Kidney capillary endothelial cell (primary cell): ENCODE data around the gene PTPRN2.
"Not testable (repeated sequence)": the region's sequence is repeated elsewhere in the genome, so short reads cannot be mapped to it uniquely, and the experiment has no call there.

Experiments
- DNase-seq: peaks from one replicate; pipeline ENCODE4 v3.0.0-alpha.2; 2018; ENCODE audit warnings: low spot score

Gene PTPRN2

DNA sequence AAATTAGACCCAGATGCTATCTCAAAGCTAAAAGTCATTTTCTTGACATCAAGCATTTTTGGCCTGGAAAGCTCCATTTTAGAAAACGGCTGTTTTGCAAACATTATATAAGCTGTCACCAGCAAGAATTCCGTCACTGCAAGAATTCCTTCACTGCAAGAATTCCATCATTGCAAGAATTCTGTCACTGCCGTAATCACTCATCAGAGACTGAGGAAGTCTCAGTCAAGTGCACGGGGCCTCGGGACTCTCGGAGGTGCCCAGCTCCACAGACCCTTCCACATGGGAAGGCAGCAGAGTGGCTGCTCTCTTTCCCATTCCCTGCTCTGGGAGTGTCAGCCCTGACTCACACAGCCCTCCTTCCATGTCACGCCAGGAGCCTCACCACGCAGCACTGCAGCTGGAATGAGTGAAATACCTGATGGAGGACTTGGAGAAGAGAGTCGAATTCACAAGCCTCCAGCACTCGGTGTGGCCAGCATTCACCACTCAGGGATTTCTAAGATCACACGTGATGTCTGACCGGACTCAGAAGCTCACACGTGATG lies 168.3 kb downstream of the PTPRN2 start:
- no peak for DNase-seq

DNA sequence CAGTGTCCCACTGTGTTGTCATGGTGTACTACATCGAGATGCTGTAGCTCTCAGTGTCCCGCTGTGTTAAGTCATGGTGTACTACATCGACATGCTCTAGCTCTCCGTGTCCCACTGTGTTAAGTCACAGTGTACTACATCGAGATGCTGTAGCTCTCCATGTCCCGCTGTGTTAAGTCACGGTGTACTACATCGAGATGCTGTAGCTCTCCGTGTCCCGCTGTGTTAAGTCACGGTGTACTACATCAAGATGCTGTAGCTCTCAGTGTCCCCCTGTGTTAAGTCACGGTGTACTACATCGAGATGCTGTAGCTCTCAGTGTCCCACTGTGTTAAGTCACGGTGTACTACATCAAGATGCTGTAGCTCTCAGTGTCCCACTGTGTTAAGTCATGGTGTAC lies 169.2 kb downstream of the PTPRN2 start:
- not testable (repeated sequence) for DNase-seq

DNA sequence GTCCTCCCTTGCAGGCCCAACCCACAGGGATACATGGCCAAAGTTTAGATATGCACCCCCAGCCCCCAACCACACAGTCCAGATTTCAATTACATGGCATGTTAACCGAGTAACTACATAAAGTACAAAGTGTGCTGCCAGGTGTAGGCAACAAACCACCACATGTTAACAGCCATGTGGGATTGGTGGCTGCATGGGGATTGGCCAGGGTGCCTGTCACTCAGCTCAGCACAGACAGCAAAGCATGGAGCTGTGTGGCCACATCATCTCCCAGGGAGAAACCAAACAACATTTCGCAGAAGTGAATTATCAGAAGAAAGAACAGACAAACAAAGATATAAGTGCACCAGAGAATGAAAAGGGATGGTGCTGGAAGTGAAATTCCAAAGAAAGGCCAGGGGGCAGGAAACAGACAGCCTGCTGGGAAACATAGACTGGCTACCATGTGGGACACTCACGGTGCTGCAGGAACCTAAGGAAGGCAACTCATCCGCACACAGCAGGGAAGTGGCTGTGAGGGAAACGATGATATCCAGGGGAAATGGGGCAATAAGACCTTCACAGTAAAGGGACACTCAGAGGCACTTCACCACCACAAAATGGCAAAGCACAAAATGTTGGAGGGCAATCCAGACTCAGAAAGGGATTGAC lies 171.2 kb downstream of the PTPRN2 start:
- DNase-seq, result no peak

DNA sequence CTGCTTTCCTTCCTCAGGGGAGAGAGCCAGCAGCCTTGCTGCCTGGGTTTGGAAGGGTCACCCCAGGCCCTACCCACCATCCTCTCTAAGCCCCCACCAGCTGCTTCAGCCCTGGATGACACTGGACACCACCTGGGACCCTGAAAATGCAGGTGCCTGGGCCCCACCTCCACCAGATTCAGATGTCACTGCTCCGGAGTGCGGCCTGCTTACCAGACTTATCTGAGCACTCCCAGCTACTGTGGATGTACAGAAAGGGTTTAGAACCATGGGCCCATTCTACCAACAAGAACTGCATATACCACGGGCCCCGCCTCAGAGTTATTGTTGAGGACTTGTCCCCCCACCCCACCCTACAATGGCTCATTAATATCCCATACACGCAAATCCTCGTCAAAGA lies 172.3 kb downstream of the PTPRN2 start:
- no peak for DNase-seq

DNA sequence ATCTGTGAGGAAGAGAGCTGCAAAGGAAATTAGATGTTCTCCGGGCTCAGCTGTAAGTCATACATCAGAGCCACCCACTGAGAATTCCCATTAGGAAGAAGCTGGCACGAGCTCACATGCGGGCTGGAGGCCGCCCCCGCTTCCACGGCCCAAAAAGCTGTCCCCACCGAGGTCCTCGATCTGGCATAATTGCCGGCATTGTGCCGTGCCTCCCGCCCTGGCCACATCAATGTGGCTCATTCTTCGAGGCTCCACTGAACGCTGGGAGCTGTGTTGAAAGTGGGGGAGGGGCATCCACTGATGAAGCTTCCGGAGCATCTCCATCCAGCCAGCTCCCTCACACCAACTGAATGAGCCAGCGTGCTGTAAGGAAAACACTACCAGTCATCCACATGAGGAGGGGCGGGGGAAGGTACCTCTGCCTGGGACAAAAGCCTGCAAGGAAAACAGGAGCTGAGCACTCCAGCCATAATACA lies 173.1 kb downstream of the PTPRN2 start:
- DNase-seq, result no peak

DNA sequence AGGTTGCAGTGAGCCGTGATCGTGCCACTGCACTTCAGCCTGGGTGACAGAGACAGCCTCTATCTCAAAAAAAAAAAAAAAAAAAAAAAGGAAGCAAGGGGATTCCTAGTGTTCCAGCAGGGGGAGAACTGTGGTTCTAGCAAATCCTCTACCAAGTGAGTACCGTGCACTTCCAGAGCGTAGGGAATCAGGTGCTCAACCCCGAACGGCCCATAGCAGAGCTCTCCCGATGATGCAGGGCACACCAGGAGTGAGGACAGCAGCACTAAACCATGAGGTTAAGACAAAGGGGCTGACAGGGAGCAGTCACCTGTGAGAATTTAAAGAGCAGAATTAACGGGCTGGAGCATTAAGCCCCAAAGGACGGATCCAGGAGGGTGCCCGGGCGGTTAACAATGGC lies 173.6 kb downstream of the PTPRN2 start:
- no peak for DNase-seq

DNA sequence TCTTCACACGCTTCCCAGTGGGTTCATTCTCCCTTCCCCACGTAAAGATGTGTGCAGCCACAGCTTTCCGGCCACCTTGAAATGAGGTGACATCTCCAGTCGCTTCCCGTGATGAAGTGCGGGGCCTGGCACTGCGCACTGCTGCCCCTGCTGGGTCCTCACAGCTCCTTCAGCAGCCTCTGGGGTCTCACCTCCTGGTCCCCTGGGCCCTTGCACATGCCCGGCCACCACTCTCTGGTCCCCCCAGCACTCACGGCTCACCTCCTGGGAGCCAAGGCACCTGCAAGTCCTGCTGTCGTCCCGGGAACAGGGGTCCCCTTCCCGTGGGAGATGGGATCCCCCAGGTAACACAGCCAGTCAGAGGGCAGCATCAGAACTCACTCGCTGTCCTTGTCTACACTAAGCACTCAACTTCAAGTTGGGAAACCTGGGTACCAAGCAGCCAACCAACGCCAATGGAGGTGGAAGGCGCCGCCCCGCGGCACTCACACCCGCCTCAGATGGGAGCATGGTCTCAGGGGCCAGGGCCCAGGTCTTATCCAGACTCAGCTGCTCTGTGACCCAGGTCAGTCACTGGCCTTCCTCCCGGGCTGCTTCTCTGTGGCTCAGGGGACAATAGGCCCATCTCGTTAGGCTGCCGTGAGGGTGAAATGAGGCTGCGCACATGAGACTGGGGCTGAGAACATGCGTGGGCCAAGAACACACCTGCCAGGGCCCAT lies 176.2 kb downstream of the PTPRN2 start:
- no peak for DNase-seq

DNA sequence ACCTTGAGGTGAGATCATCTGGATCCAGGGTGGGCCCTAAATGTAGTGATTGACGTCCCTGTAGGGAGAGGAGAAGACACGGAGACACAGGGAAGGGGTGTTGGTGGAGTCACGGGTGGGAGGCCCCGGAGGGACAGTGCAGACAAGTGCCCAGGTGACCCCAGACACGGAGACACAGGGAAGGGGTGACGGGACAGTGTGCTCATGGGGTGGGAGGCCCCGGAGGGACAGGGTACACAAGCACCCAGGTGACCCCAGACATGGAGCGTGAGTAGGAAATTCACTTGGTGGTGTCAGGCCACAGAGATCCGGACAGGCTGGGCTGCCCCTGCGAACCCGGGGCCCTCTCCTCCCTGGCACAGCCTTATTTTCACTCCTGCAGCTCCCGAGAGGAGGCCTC lies 176.9 kb downstream of the PTPRN2 start:
- DNase-seq, result no peak

DNA sequence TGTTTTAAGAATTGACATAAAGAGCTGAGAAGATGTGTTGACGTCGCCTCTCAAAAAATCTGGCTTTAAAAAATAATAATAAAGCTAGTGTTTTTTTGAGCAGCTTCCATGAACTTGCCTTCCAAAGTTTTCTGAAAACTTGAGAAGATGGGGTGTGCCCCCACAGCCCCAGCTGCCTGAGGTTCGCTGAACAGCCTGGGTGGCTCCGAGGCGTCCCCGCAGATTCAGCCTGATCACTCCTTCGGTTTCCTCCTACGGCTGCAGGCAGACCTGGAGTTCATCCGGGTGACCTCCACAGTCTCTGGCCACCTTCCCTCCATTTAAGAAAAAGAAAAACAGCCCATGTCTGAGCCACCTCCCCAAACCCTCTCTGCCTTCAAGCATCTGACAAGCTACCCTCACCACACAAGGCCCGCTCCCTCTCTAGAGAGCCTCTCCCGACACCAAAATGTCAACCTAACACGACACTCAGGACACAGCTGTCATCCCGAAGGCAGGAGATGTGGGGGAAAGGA lies 177.8 kb downstream of the PTPRN2 start:
- DNase-seq, result no peak

DNA sequence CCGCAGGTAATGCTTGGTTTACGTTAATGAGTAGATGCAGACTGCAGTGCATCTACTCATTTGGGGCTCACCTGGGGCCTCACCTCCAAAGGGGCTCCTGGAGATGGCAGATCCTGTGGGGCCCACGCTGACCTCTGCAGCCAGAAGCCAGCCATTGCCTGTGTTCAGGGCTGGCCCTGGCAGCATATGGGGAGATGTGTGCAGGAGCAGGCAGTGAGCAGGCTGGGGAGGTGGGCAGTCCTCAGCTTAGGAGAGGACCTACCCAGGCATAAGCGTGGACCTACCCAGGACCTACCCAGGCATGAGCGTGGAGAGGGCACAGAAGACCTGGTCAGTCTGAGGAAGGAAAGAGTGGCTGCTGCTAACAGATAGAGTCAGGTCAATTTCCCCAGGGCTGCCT lies 178.5 kb downstream of the PTPRN2 start:
- DNase-seq, result no peak

DNA sequence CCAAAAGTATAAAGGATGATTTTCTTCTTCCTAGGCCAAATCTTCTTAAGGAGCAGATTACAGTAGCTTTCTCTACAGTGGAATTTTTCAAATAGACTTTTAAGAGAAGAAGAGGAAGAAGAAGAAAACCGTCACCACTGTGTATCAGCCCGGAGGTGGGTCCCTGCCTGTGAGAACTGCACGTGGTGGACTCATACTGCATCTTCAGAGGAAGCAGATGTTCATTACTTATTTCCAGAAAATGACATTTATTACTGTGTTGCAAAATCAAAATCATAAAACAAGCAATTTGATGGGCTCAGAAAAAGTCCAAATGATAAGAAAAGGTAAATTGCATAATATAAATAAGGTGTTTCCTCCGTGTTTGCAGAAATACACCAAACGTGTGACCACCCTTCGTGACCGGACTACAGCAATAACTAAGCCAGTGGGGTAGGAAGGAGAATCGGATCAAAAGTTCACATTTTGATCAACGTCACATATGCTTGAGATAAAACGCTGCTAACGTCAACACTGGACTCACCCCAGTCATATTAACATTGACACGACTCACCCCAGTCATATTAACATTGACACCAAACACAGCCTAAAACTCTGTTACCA lies 179.2 kb downstream of the PTPRN2 start:
- DNase-seq, result no peak

DNA sequence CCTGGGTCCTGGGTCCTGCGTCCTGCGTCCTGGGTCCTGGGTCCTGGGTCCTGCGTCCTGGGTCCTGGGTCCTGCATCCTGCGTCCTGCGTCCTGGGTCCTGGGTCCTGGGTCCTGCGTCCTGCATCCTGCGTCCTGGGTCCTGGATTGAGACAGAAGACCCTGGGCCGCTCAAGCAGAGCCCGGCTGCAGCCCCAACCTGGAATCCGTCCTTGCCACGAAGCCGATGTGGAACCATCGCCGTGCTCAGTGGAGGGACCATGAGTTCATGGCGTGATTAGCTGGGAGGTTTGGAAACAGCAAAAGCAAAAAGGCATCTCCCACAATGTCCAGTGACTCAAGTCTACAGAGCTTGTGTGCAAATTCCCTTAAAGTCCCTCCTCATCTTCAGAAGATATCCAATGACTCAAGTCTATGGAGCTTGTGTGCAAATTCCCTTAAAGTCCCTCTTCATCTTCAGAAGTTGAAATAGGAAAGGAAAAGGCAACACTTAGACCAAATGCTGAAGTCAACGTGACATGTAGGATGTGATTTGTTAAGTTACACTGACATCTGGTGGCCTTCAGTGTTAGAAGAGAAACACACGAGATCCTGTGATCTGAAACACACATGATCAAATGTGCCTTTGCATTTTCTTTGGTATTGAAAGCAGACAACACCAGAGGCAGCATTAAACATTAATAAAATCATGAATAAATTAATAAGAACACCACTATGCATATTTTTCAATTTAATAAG lies 179.9 kb downstream of the PTPRN2 start:
- no peak for DNase-seq

DNA sequence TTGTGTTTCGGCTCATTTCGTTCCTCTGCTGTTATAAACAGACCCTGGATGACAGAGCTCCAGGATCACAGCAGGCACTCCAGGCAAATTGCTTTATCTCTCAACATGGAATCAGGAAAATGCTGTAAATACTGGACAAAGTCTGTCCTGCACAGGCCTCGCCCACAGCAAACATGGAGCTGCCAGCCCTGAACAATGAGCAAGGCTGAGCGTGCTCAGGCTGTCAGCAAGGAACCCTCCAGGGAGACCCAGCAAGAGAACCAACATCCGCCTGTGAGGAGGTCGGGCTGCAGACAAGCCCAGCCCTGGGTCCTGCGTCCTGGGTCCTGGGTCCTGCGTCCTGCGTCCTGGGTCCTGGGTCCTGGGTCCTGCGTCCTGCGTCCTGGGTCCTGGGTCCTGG lies 180.8 kb downstream of the PTPRN2 start:
- DNase-seq, result no peak

DNA sequence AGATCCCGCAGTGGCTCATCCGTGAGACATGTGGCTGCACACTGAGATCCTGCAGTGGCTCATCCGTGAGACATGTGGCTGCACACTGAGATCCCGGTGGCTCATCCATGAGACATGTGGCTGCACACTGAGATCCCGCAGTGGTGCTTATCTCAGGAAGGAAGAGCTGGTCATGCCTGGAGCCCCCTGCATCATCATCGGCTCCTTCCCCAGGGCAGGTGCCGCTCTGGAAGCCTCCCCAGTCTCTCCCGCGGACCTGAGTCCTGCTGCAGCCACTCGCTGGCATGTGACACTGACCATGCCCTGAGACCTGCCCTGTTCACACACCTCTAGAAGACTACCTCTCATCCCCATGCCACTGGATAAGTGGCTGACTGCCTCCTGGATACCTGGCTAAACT lies 181.3 kb downstream of the PTPRN2 start:
- DNase-seq, result no peak

DNA sequence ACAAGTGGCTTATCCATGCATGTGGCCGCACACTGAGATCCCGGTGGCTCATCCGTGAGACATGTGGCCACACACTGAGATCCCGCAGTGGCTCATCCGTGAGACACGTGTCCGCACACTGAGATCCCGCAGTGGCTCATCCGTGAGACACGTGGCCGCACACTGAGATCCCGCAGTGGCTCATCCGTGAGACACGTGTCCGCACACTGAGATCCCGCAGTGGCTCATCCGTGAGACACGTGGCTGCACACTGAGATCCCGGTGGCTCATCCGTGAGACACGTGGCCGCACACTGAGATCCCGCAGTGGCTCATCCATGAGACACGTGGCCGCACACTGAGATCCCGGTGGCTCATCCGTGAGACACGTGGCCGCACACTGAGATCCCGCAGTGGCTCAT lies 181.9 kb downstream of the PTPRN2 start:
- not testable (repeated sequence) for DNase-seq

DNA sequence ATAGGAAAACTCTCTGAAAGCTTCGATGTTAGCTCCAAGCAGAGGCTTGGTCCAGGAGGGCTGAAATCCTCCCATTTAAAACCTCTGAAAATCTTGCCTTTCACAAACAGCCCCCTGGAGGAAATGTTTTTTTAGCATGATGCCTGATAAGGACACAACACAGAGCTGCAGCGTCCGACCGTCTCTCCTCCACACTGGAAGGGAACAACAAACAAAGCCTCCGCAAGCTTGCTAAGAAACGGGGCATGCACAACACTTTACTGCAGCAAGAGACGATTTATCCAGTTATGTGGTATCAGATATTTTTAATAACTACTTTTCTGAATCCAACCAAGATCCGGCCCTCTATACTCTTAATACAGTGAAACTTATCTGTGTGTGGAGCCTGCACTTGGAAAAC lies 182.3 kb downstream of the PTPRN2 start:
- DNase-seq, result no peak

DNA sequence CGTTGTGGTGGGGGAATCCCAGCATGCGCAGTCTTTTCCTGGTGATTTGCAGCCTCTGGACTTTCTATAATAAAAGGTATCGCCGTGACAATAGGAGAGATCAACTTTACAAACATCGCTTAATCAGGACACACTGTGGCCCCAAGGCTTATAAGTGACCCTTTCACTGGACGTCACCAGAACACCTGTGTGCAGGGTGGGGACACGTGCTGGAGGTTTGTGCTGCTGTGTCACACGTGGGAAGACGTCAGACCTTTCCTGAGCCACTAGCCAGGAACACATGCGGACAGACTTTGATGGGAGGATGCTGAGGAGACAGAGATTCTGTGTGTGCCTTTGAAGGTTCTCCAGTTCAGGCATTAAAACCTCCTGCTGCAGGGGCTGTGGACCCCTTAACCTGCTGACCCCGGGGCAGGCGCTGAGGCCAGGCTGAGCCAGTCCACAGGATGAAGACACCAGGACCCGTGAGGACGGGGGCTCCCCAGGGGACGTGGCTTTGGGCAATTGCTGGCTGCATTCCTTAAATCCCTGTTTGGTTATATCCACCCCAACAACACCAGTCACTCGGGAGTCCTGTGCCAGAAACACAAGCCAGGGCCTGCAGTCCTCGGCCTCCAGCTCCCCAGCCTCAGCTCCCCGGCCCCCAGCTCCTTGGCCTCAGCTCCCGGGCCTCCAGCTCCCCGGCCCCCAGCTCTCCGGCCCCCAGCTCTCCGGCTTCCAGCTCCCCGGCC lies 183.4 kb downstream of the PTPRN2 start:
- no peak for DNase-seq

DNA sequence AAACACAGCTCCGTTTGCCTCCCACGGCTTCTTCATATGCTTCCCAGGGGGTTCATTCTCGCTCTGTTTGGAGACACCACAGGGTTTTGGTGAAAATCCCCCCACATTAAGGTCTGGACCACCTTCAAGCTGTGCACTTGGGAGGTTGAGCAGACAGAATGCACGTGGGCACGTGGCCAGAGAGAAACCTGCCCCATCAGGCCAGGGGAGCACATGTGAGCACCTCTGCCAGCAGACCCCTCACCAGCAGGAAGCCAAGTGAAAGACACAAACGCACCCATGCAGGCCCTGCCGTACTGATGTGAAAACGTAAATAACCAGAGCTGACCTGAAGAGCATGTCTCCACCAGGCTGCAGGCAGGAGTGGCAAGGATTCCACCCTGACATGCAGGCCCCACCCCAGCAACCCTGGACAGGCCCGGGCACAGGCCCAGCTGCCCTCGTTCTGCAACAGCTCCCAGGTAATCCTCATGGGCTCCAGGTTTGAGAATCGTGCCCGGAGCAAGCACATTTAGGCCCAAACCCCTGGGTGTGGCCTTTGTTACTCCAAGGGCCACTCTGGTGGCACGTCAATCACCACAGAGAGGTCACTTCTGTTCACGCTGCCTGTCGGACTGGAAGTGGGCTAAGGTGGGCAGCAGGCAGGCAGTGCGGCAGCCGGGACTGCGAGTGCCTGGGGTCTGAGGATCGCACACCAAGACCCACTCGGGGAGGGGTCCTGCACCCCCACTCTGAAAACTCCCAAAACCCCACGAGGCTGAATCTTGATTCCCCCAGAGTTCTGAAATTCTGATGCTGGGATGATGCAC lies 184.4 kb downstream of the PTPRN2 start:
- no peak for DNase-seq

DNA sequence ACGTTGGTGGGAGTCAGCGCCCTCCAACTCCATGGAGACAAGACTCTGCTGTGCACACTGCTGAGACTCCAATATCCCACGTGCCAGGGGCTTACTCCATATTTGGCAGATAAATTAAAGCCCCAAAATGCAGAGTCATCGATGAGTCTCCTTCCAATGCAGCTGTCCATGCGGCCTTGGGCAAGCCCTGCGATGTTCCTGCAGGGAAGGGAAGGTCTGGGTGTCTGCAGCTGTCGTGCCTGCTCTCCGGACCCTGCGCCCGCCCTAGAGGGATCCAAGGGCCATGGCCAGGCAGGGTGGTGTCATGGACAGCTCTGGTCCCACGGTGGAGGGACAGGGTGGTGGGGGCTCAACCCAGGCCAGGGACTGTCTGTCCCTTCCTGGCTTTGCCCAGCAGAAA lies 185.2 kb downstream of the PTPRN2 start:
- DNase-seq, result no peak

DNA sequence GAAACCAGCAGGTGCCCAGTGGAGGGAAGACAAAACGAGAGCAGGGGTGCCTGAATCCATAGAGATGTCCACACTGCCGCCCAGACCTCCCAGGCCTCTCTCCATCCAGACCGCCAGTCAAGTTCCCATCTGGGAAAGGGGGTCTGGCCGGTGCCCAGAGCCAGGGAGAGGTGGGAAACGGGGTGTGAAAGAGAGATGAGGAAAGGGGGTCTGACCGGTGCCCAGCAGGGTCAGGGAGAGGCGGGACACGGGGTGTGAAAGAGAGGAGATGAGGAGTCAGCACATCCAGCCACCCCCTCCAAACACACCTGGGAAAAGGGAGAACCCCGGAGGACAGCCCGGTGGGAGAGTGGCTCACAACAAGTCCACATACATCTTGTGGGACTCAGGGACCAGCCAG lies 185.8 kb downstream of the PTPRN2 start:
- DNase-seq, result no peak

DNA sequence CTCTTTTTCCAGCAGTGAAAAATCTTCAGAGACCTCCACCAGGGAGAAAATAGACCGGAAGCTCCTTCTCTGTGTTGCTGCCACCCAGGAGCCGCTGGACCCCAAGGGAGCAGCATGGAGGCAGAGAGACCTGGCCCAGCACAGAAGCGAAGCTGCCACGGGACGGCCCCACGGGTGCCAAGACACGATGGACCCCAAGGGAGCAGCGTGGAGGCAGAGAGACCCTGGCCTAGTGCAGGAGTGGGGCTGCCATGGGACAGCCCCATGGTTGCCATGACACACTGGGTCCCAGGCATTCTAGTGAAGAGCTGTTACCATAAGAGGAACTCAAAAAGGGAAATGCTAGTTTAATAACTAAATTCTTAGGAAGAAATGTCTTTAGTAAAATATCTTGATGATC lies 186.3 kb downstream of the PTPRN2 start:
- no peak for DNase-seq
